Skeletal muscle satellite cell (primary cell): ENCODE measurements around the gene PSME3IP1.

Experiments
- H3K27me3 ChIP-seq: 2 replicates; pipeline ENCODE4 v1.7.0; 2013; ENCODE audit warnings: low read length; ENCODE audit not compliant: control insufficient read depth, insufficient read depth
- H3K36me3 ChIP-seq: 2 replicates; pipeline ENCODE4 v1.7.0; 2013; ENCODE audit warnings: mild to moderate bottlenecking, control low read depth, low read length; ENCODE audit not compliant: insufficient read depth
- H3K4me1 ChIP-seq: 2 replicates; pipeline ENCODE4 v1.7.0; 2013; ENCODE audit warnings: low read length; ENCODE audit not compliant: control insufficient read depth, insufficient read depth
- H3K4me2 ChIP-seq: 2 replicates; pipeline ENCODE4 v1.7.0; 2013; ENCODE audit warnings: mild to moderate bottlenecking, low read length
- H3K4me3 ChIP-seq: 2 replicates; pipeline ENCODE4 v1.7.0; 2013; ENCODE audit warnings: low read length
- H3K9ac ChIP-seq: 2 replicates; pipeline ENCODE4 v1.7.0; 2013; ENCODE audit warnings: mild to moderate bottlenecking, low read depth, low read length, moderate library complexity
- H3K9me3 ChIP-seq: replicated peaks from 2 replicates; pipeline ENCODE4 v1.7.0; 2013; ENCODE audit warnings: mild to moderate bottlenecking, control low read depth, low read length

The PSME3IP1 gene

DNA sequence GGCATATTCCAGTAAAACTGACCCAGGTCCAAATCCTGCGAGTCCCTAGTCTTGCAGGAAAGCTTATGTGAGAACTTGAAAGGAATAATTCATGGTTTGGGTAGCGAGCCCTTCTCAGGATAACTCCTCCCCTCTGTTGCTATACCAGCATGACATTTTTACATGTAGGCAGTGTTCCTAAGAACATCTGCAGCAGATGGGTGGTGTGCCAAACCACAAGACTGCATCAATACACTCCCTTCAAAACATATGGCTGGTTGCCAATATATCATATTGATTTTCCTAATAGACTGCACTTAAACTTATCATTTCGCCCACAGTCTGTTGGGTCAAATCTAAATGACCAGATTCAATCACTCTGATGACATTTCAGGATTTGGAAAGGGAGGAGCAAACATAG is 19.9 kb downstream of the PSME3IP1 start:
- H3K36me3 ChIP-seq = peaks cover 46% of the 10 kb centered on the region
- H3K27me3 ChIP-seq = no peaks in the 10 kb centered on the region
- H3K4me3 ChIP-seq = no peak overlapping the region
- H3K4me1 ChIP-seq = no peaks in the 10 kb centered on the region
- H3K9me3 ChIP-seq = no peaks in the 10 kb centered on the region
- no peak overlapping the region for H3K4me2 ChIP-seq
- no peak overlapping the region for H3K9ac ChIP-seq

DNA sequence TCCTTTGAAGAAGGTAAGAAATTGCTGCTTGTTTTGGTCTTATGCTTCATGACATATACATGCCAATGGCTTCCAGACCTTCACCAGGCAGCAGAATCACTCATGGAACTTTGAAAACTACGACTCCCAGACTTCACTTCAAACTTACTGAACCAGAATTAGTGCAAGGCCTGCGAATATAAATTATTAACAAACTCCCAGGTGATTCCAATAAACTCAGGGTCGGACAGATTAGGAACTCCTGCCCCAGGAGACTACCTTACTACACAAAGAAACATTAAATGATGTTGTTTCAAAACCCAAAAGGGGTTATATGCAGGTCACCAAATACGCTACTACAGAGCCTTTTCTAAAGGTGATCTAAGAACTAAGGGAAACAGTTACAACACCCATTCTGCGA is 20.4 kb downstream of the PSME3IP1 start:
- Histone ChIP-seq H3K4me1 (no peaks in the 10 kb centered on the region), H3K9me3 (no peaks in the 10 kb centered on the region), H3K36me3 (peaks cover 46% of the 10 kb centered on the region), H3K4me3 (no peak overlapping the region), H3K4me2 (no peak overlapping the region), H3K9ac (no peak overlapping the region), H3K27me3 (no peaks in the 10 kb centered on the region)

DNA sequence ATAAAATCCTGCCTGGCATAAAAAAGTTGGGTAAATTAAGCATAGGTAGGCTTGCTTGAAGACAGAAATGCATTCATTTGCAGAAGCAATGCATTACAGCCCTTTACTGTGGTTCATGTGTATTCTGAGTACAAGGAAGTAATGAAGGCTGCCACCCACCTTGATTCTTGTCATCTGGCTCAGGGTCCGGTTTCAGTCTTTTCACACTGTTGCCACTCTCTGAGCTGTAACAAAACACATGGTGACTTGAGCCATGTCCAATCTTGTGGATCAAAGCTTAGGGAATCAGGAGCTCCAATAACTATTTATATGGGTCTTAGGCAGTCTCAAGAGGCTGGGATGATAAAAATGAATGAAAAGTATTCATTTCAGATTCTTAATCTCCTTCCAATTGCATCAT is 22.0 kb downstream of the PSME3IP1 start:
- H3K9me3 ChIP-seq = no peaks in the 10 kb centered on the region
- no peaks in the 10 kb centered on the region for H3K4me1 ChIP-seq
- peaks cover 54% of the 10 kb centered on the region for H3K36me3 ChIP-seq
- H3K27me3 ChIP-seq = no peaks in the 10 kb centered on the region
- no peak overlapping the region for H3K4me3 ChIP-seq
- H3K4me2 ChIP-seq = no peak overlapping the region
- H3K9ac ChIP-seq = no peak overlapping the region

DNA sequence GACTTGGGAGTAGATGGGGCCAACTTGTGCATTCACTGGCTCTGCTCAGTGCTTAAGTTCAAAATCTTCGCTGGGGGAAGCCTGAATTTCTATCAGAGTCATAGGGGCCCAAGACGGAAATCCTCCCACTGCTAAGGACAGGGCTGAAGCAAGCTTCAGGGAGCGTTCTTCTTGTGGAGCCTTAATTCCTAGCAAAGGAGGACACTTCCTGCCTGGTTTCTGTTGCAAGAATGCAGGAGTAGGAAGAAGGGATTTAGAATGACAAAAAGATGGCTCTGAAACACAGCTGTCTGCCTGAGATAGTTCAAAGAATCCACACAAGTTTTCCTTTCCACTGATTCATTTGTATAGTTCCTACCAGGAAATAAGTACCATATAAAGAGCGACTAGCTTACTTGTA is 26.4 kb downstream of the PSME3IP1 start:
- Histone ChIP-seq H3K4me2 (no peak overlapping the region), H3K9me3 (no peaks in the 10 kb centered on the region), H3K4me3 (no peak overlapping the region), H3K27me3 (no peaks in the 10 kb centered on the region), H3K36me3 (peaks cover 48% of the 10 kb centered on the region), H3K4me1 (no peaks in the 10 kb centered on the region), H3K9ac (no peak overlapping the region)

DNA sequence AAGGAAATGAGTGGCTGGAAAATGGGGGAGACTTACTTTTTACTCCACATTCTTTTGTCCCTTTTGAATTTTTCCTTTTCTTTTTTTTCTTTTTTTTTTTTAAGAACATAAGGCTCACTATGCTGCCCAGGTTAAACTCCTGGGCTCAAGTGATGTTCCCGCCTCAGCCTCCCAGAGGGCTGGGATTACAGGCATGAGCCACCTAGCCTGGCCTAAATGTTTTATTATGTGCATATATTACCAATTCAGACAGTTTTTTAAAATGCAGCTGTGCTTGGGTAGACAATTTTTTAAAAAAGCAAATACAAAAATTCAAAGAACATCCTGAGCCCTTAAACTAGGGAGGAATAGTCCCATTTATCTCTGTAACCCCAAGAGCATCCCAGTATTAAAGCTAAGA is 28.3 kb downstream of the PSME3IP1 start:
- Histone ChIP-seq H3K27me3 (no peaks in the 10 kb centered on the region), H3K9ac (no peak overlapping the region), H3K4me1 (no peaks in the 10 kb centered on the region), H3K4me2 (no peak overlapping the region), H3K9me3 (no peaks in the 10 kb centered on the region), H3K36me3 (peaks cover 51% of the 10 kb centered on the region), H3K4me3 (no peak overlapping the region)

DNA sequence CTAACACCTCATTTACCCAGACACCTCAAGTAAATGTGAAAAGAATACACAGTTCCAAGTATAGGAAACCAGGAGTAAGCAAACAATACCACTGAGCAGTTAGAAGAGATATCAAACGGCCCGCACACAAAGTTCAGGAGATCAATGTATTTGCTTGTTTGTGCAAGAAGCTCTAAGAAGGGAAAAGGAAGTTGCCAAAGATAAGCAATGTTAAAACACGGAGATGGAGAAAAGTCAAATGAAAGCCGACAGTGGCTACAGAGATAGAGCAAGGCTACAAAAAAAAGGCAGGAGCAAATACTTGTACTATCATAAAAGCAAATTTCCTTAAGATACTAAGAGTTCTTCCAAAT is 29.5 kb downstream of the PSME3IP1 start:
- Histone ChIP-seq H3K9ac (no peak overlapping the region), H3K9me3 (no peaks in the 10 kb centered on the region), H3K27me3 (no peaks in the 10 kb centered on the region), H3K4me1 (peaks cover under 1% of the 10 kb centered on the region), H3K4me2 (no peak overlapping the region), H3K36me3 (peaks cover 58% of the 10 kb centered on the region), H3K4me3 (no peak overlapping the region)

DNA sequence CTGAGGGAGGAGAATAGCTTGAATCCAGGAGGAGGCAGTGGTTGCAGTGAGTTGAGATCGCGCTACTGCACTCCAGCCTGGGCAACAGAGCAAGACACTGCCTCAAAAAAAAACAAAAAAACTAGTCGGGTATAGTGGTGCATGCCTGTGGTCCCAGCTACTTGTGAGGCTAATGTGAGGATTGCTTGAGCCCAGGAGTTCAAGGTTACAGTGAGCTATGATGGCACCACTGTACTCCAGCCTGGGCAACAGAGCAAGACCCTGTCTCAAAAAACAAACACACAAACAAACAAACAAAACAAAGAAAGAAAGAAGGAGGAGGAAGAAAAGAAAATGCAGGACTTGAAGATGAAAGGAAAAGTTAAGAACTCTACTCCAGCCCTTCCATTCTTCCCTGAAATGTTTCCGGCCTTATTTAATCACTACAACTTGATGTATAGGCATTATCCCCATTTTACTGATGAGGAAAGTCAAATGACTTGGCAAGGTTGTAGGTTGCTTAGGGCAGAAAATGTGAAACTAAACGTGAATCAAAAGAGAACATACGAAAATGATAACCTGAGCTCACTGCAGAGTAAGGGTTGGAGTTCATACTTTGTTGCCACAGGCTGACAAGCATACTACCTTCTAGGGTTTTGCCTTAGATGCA is 30.0 kb downstream of the PSME3IP1 start:
- H3K4me3 ChIP-seq = no peak overlapping the region
- H3K27me3 ChIP-seq = no peaks in the 10 kb centered on the region
- no peak overlapping the region for H3K9ac ChIP-seq
- no peaks in the 10 kb centered on the region for H3K9me3 ChIP-seq
- H3K4me2 ChIP-seq = no peak overlapping the region
- peaks cover 55% of the 10 kb centered on the region for H3K36me3 ChIP-seq
- H3K4me1 ChIP-seq = peaks cover 6% of the 10 kb centered on the region

DNA sequence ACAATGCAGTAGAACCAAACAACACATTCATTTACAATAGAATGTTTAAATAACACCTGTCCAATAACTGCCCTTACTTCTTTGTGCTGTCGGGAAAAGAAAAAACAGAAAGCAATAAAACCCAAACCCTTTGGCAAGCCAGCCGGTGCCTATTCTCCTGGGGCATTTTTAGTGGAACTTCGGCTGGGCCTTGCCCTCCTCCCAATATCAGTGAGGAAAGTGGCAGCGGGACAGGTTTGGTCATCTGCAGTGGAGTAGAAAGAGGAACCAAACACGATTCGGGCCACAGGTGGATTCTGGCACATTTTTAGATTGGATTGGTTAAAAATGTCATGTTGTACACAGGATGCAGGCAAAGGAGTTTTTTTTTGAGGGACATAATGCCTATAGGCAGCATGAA is 32.0 kb downstream of the PSME3IP1 start:
- no peaks in the 10 kb centered on the region for H3K9me3 ChIP-seq
- no peaks in the 10 kb centered on the region for H3K27me3 ChIP-seq
- H3K4me1 ChIP-seq = peaks cover 6% of the 10 kb centered on the region
- H3K9ac ChIP-seq = no peak overlapping the region
- H3K4me3 ChIP-seq = no peak overlapping the region
- H3K36me3 ChIP-seq = peaks cover 41% of the 10 kb centered on the region
- no peak overlapping the region for H3K4me2 ChIP-seq

DNA sequence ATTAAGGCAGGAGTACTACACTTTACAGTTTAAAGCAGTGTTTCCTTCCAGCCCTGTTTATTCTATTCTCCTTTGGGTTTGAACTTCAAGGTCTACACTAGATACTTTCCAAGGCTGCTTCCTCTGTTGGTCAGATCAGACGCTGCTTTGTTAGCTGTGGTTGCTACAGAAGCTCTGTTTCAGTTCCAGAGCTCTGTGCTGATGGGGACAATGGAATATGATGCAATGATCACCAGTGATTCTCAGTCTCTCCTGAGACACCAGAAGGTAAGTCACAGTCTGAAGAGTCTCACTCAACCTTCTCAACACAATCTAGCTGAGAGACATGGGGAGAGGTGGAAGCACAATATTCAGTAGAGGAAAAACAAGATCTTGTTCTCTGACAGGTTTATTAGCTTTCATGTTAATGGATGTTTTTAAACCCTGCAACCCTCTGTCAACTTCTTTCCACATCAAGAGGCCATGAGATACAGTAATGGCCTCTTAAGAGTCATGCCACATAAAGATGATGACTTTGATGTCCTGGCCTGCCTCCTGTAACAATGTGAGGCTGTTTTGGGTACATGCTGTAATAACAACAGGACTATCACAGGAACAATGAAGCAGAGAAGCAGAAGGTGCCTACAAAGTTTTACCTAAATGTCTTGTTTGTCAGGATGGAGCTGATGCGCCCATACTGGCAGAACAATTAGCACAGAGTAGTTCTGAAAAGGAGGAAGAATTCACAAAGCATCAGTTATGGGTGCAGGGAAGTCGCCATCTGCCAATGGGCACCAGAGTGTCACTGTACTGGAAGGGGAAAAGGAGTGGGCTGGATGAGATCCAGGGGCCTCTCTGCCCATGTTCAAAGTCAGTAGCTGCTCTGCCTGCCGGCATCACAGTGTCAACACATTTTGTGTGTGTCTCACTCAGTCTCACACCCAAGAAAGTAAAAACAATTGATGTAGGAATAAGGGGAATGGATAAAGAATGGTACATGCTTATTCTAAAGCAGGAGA is 33.4 kb downstream of the PSME3IP1 start:
- H3K4me2 ChIP-seq = no peak overlapping the region
- H3K36me3 ChIP-seq = peaks cover 33% of the 10 kb centered on the region
- no peak overlapping the region for H3K9ac ChIP-seq
- H3K4me1 ChIP-seq = peaks cover 14% of the 10 kb centered on the region
- H3K27me3 ChIP-seq = no peaks in the 10 kb centered on the region
- H3K9me3 ChIP-seq = no peaks in the 10 kb centered on the region
- H3K4me3 ChIP-seq = no peak overlapping the region

DNA sequence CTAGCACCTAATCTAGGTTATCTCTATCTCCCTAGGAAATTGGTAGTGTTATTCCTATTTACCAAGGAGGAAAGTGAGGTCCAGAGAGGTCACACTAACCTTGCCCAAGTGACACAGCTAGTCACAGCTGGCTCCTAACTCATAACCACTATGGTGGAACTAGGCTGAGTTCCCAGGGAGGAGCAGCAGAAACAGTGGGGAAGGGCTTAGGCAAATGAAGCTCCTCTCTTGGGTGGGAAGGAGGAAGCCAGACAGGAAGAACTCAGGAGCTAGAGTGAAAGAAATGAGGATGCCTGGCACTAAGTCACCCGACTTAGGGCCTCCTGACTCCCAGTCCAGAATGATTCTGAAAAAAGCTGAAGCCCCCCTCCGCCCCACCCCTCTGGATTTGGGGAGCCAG is 34.5 kb downstream of the PSME3IP1 start:
- H3K27me3 ChIP-seq = no peaks in the 10 kb centered on the region
- no peak overlapping the region for H3K9ac ChIP-seq
- no peak overlapping the region for H3K4me3 ChIP-seq
- no peaks in the 10 kb centered on the region for H3K9me3 ChIP-seq
- no peak overlapping the region for H3K4me2 ChIP-seq
- H3K4me1 ChIP-seq = peaks cover 17% of the 10 kb centered on the region
- peaks cover 29% of the 10 kb centered on the region for H3K36me3 ChIP-seq

DNA sequence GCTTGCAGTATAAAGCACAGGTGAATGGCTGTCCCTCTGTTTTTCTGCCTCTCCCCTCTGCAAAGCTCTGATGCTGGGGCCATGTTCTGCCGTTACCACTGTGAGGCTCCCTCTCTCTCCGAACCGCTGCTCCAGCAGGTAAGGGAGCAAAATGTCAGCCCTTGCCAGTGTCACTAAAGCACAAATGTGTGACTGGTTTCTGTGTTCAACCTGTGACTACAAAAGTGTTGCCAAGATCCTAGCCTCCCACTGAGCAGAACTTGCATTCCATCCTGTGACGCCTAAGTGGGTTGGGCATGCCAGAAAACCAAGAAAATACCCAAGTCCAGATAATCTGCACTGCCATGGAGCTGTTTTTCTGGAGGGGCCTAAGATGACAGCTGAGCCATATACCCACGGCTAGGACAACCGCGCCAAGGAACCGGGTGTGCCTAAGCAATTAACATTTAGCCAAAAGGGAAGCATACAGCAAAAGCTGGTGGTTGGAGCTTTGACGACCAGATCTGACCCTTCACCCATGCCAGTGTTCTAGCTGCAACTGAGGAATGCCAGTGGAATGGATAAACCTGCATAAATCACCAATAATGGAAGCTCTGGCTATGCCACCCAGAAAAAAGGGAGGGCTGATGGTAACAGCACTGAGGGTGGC is 35.0 kb downstream of the PSME3IP1 start:
- Histone ChIP-seq H3K27me3 (no peaks in the 10 kb centered on the region), H3K9ac (no peak overlapping the region), H3K4me2 (no peak overlapping the region), H3K9me3 (no peaks in the 10 kb centered on the region), H3K4me3 (no peak overlapping the region), H3K36me3 (peaks cover 25% of the 10 kb centered on the region), H3K4me1 (peaks cover 17% of the 10 kb centered on the region)
